B cell (primary cell): Measurements from ENCODE around the gene DHX36. TPM values are rescaled to one million over a fixed set of nuclear protein-coding genes. Genes with fewer than 3 reads are reported as not detected.

Experiments
- ATAC-seq: fragments of 200-7000 bp; cut with Tn5 transposase; one replicate; pipeline ENCODE4 v1.10.0; 2021; ENCODE audit warnings: low read depth, mild to moderate bottlenecking, moderate number of reproducible peaks, moderate library complexity
- CTCF ChIA-PET: fragments of 350-600 bp; sonication (Branson Sonifier 250); formaldehyde crosslinking; loops from one replicate; lab custom pipeline; 2021; ENCODE audit warnings: antibody characterized with exemption, inconsistent platforms; lab: Charles Lee
- POLR2A ChIA-PET: fragments of 350-600 bp; sonication (Branson Sonifier 250); formaldehyde crosslinking; loops from one replicate; lab custom pipeline; 2021; ENCODE audit warnings: antibody characterized with exemption; lab: Charles Lee
- DNase-seq: peaks from one replicate; pipeline ENCODE4 v3.0.0; 2013
- H2AFZ ChIP-seq: 2 replicates; pipeline ENCODE4 v1.6.1; 2012; ENCODE audit warnings: mild to moderate bottlenecking, low read depth, low read length; ENCODE audit not compliant: insufficient read depth, poor library complexity, severe bottlenecking
- H3K27ac ChIP-seq, 2 donors: 1 replicate in 1 of 2; 2 replicates in 1 of 2; pipeline ENCODE4 v1.5.1; 2012 to 2013; ENCODE audit warnings: low read length in 2 of 2, mild to moderate bottlenecking in 2 of 2, moderate library complexity in 1 of 2
- H3K27me3 ChIP-seq, 4 experiments: fragments of 200-600 bp in 1 of 4; sonication (generic) in 1 of 4; replicated peaks in 1 of 4; 1 replicate in 2 of 4; 2 replicates in 2 of 4; pipeline versions ENCODE4 v1.6.1 to v1.7.0; 2013 to 2016; ENCODE audit warnings: low read length in 3 of 4, mild to moderate bottlenecking in 2 of 4, mixed read lengths in 1 of 4, moderate library complexity in 1 of 4; ENCODE audit not compliant: insufficient read depth in 4 of 4, control insufficient read depth in 3 of 4; ENCODE audit errors: control extremely low read depth in 1 of 4
- H3K36me3 ChIP-seq, 2 experiments: replicated peaks in 1 of 2; 1 replicate in 1 of 2; 2 replicates in 1 of 2; pipeline versions ENCODE4 v1.6.1 to v1.7.1; 2013; ENCODE audit warnings: low read length in 1 of 2; ENCODE audit not compliant: insufficient read depth in 2 of 2, control insufficient read depth in 1 of 2; ENCODE audit errors: control extremely low read depth in 1 of 2, extremely low read depth in 1 of 2
- H3K4me1 ChIP-seq, 2 donors: fragments of 200-600 bp in 1 of 2; sonication (generic) in 1 of 2; 1 replicate in 1 of 2; 2 replicates in 1 of 2; pipeline versions ENCODE4 v1.5.1 to v1.6.1; 2013 to 2017; ENCODE audit warnings: low read length in 2 of 2; ENCODE audit not compliant: control insufficient read depth in 2 of 2, insufficient read depth in 2 of 2
- H3K4me2 ChIP-seq: replicated peaks from 2 replicates; pipeline ENCODE3; 2012; ENCODE audit warnings: mild to moderate bottlenecking, low read depth, low read length; ENCODE audit not compliant: poor library complexity, severe bottlenecking
- H3K4me3 ChIP-seq, 5 experiments: fragments of 200-600 bp in 1 of 5; sonication (generic) in 1 of 5; 1 replicate in 3 of 5; 2 replicates in 2 of 5; pipeline versions ENCODE4 v1.5.1 to v1.7.0; 2011 to 2016; ENCODE audit warnings: low read length in 4 of 5, mild to moderate bottlenecking in 4 of 5, low read depth in 2 of 5, control low read depth in 1 of 5, moderate library complexity in 1 of 5; ENCODE audit not compliant: insufficient read depth in 1 of 5; ENCODE audit errors: control extremely low read depth in 1 of 5, extremely low read depth in 1 of 5
- H3K79me2 ChIP-seq: fragments of 200-600 bp; sonication (generic); one replicate; pipeline ENCODE4 v1.6.0; 2016; ENCODE audit warnings: low read length; ENCODE audit not compliant: control insufficient read depth, insufficient read depth
- H3K9ac ChIP-seq: fragments of 200-600 bp; sonication (generic); 2 replicates; pipeline ENCODE4 v1.6.1; 2017; ENCODE audit warnings: mild to moderate bottlenecking, low read length, moderate library complexity
- H3K9me3 ChIP-seq, 3 donors: one replicate each; pipeline versions ENCODE4 v1.6.1 to v1.7.1; 2013; ENCODE audit warnings: low read length in 2 of 3; ENCODE audit not compliant: control insufficient read depth in 2 of 3, insufficient read depth in 1 of 3; ENCODE audit errors: control extremely low read depth in 1 of 3
- H4K20me1 ChIP-seq: 2 replicates; pipeline ENCODE4 v1.6.0; 2012; ENCODE audit warnings: mild to moderate bottlenecking, low read length; ENCODE audit not compliant: insufficient read depth, control insufficient read depth, poor library complexity, severe bottlenecking
- H3K27ac Mint-ChIP-seq: one replicate; pipeline ENCODE4 v1.8.0; 2021; ENCODE audit warnings: mixed read lengths
- H3K27me3 Mint-ChIP-seq: one replicate; pipeline ENCODE4 v1.8.0; 2021; ENCODE audit warnings: mixed read lengths
- H3K4me1 Mint-ChIP-seq: one replicate; pipeline ENCODE4 v1.8.0; 2021; ENCODE audit warnings: mixed read lengths
- H3K4me3 Mint-ChIP-seq: one replicate; pipeline ENCODE4 v1.8.0; 2021; ENCODE audit warnings: mixed read lengths
- H3K9me3 Mint-ChIP-seq: one replicate; pipeline ENCODE4 v1.8.0; 2022; ENCODE audit warnings: mixed read lengths; ENCODE audit not compliant: insufficient read depth
- CTCF ChIP-seq: fragments of 200-600 bp; IDR thresholded peaks from one replicate; pipeline ENCODE4 v1.8.0; 2022; ENCODE audit warnings: antibody characterized with exemption, mild to moderate bottlenecking
- EZH2 ChIP-seq: IDR thresholded peaks from 2 replicates; pipeline ENCODE4 v1.6.1; 2012; ENCODE audit warnings: borderline replicate concordance, low read depth, mild to moderate bottlenecking, moderate library complexity, low read length; ENCODE audit not compliant: insufficient read depth, poor library complexity, severe bottlenecking
- WGBS: methylation state at CpG from one replicate; pipeline ENCODE4 v1.1.5; 2013; ENCODE audit warnings: missing lambda C conversion rate; ENCODE audit not compliant: insufficient coverage; 5-methylcytosine and 5-hydroxymethylcytosine counted together
- intact Hi-C: fragments of 100-400 bp; cut with micrococcal nuclease; formaldehyde crosslinking; loops from one replicate; pipeline ENCODE4 v1.10.0; 2022
- polyA plus RNA-seq: library from polyadenylated mRNA; depleted of rRNA; stranded (reverse); fragments of >200 nt; gene quantifications from 2 replicates; pipeline ENCODE4 v1.2.3, GENCODE V29; 2012
- total RNA-seq, 2 donors: library from RNA; stranded (reverse); fragments of 120-200 nt in 1 of 2; gene quantifications; 1 replicate in 1 of 2; 2 replicates in 1 of 2; pipeline versions ENCODE4 v1.2.3 to v1.2.4, GENCODE V29; 2013 to 2022

DHX36 gene
- total and polyA plus RNA-seq, 2 donors (not counting 1 experiment from before 2014, with no cell fraction given): 33.4 to 113 TPM

GRCh38 chr3:154327871-154328270 is 3.6 kb upstream of the DHX36 start:
- Mint-ChIP-seq H3K27me3 (peaks cover 15% of the 10 kb centered on the region), H3K4me3 (no peak overlapping the region), H3K4me1 (peaks cover 23% of the 10 kb centered on the region), H3K27ac (no peak overlapping the region), H3K9me3 (no peaks in the 10 kb centered on the region)
- no peak for ATAC-seq
- no peak for TF ChIP-seq EZH2
- no peak for TF ChIP-seq CTCF
- no peak overlapping the region for H3K9ac ChIP-seq
- H4K20me1 ChIP-seq: no peaks in the 10 kb centered on the region
- H3K79me2 ChIP-seq: peaks cover 9% of the 10 kb centered on the region
- H3K36me3 ChIP-seq: no peaks in the 10 kb centered on the region
- ChIA-PET POLR2A (no interaction called here), CTCF (no interaction called here)
- no peak overlapping the region for H2AFZ ChIP-seq
- H3K27ac ChIP-seq: no peak overlapping the region
- no peak for DNase-seq
- H3K4me2 ChIP-seq: no peak overlapping the region
- H3K4me1 ChIP-seq: peaks cover 9 to 10% of the 10 kb centered on the region in 2 donors
- no peak overlapping the region for H3K4me3 ChIP-seq
- H3K27me3 ChIP-seq: no peaks in the 10 kb centered on the region
- no peaks in the 10 kb centered on the region for H3K9me3 ChIP-seq
- intact Hi-C loops: no loop called here

DNA sequence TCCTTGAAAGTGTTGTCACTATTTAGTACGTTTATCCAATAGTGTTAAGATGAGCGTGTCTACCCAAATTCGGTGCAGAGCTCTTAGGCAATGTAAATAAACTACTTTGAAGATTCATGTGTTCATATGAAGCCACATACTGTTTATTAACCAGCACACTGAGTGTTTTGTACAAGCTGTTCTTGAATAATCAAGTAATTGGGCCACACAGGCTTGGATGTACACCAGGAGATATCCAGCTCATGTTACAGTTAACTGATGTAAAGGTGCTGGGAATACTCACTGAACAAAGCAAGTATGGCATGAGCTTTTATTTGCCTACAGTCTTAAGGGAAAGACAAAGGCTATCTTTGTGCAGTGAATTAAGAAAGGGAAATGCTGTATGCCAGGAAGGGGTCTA is 632 bp upstream of the DHX36 start:
- peak overlapping the region; percentile 98 for H3K27ac Mint-ChIP-seq
- peak overlapping the region; percentile 98 for H3K4me3 Mint-ChIP-seq
- H3K27me3 Mint-ChIP-seq: peaks cover 5% of the 10 kb centered on the region
- Histone ChIP-seq H3K4me1 (peaks cover 36 to 39% of the 10 kb centered on the region in 2 donors), H3K27me3 (no peaks in the 10 kb centered on the region), H3K27ac (peak overlapping the region; percentile 94 to 98), H3K36me3 (peaks cover 0 to 5% of the 10 kb centered on the region in 2 experiments), H4K20me1 (peaks cover 21% of the 10 kb centered on the region), H3K4me2 (peak overlapping the region; percentile 83), H3K79me2 (peaks cover 39% of the 10 kb centered on the region), H3K4me3 (peak overlapping the region in 4 of 5 experiments; percentile 80 to 92 (median 86)), H3K9me3 (no peaks in the 10 kb centered on the region), H3K9ac (peak overlapping the region; percentile 97), H2AFZ (peak overlapping the region; percentile 80)
- no CpG with 5 or more reads among the region's 3 CpGs for WGBS
- ATAC-seq (no peak), DNase-seq (no peak)
- ChIA-PET POLR2A (no interaction called here), CTCF (interaction anchor here (0.6 to 1.4 kb wide), 4 partner anchors 10 to 1719 kb away, joined by 3 to 4 read pairs (median 3); no protein-coding TSS in a partner anchor)
- no peak for TF ChIP-seq CTCF
- no peak for TF ChIP-seq EZH2
- no peaks in the 10 kb centered on the region for H3K9me3 Mint-ChIP-seq
- intact Hi-C loops: loop anchor here (1.0 to 5.0 kb wide), 5 partner anchors 38 to 1545 kb away; partner anchors contain the start of genes C3orf33, GMPS and SLC33A1
- H3K4me1 Mint-ChIP-seq: peaks cover 38% of the 10 kb centered on the region
